Lower lobe of right lung (tissue), 2 donors: ENCODE results near the gene SMIM1. TPM values are rescaled to one million over a fixed set of nuclear protein-coding genes. Genes with fewer than 3 reads are reported as not detected.
"Not testable (repeated sequence)": the region's sequence is repeated elsewhere in the genome, so short reads cannot be mapped to it uniquely, and the experiment has no call there.

Experiments
- ATAC-seq, 2 donors: fragments of 200-7000 bp; cut with Tn5 transposase; one replicate each; pipeline ENCODE4 v1.9.1; 2020 to 2022; ENCODE audit warnings: mild to moderate bottlenecking in 2 of 2, moderate library complexity in 2 of 2
- DNase-seq: peaks from one replicate; pipeline ENCODE4 v3.0.0-alpha.2; 2020
- H3K27ac ChIP-seq: fragments of 200-600 bp; one replicate; pipeline ENCODE4 v1.8.0; 2022
- H3K27me3 ChIP-seq: fragments of 200-600 bp; one replicate; pipeline ENCODE4 v1.8.0; 2022; ENCODE audit warnings: low read depth
- H3K36me3 ChIP-seq: fragments of 200-600 bp; one replicate; pipeline ENCODE4 v1.8.0; 2022; ENCODE audit warnings: mild to moderate bottlenecking
- H3K4me1 ChIP-seq: fragments of 200-600 bp; one replicate; pipeline ENCODE4 v1.8.0; 2022
- H3K4me3 ChIP-seq: fragments of 200-600 bp; one replicate; pipeline ENCODE4 v1.8.0; 2022; ENCODE audit warnings: mild to moderate bottlenecking
- H3K9me3 ChIP-seq: fragments of 200-600 bp; one replicate; pipeline ENCODE4 v1.8.0; 2022
- CTCF ChIP-seq: fragments of 200-600 bp; IDR thresholded peaks from one replicate; pipeline ENCODE4 v1.8.0; 2022; ENCODE audit warnings: antibody characterized with exemption, mild to moderate bottlenecking
- intact Hi-C: fragments of 100-400 bp; cut with DNase I; formaldehyde crosslinking; loops from one replicate; pipeline ENCODE4 v1.11.0; 2022
- total RNA-seq: library from RNA; stranded (reverse); fragmentation: NEBNext Ultra II Directional; extraction: Animal tissue kit (Norgen Biotek cat#: 25700); gene quantifications from one replicate; pipeline ENCODE4 v1.2.1, GENCODE V29; 2021
- donor health status: DM: no; HTN: yes; CAD: no; lungs with severe emphysema.

SMIM1 gene
- total RNA-seq, 1 donor from 2014 or later: 8.5 TPM

DNA sequence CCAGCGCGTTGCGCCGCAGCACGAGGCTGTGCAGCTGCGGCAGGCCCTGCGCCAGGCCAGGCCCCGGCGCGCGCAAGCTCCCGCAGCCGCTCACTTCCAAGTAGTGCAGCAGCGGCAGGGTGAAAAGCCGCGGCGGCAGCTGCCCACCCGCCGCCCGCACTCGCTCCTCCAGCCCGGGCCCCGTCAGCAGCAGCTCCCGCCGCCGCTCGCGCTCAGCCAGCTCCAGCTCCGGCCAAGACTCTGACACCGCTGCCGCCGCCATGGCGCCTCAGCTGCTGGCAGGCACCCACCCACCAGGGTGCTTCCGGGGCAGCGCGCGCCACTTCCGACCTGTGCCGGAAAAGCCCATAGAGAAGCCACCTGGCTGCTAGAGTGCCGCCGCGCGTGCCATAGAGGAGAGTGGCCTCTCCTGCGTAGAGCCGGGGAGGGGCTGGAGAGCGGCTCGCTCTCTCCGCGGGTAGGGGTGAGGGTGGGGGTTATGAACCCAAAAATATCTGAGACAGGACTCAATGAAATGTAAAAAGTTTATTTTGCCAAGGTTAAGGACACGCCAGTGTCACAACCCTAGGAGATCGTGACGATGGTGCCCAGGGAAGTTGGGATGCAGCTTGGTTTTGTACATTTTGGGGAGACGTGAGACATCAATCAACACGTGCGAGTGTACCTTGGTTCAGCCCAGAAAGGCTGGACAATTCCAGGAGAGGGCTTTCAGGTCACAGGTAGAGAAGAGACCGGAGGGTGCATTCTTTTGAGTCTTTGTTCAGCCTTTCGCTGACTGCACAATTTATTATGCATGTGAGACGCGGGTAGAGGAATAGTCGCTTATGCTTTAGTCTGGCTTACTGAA lies 23.9 kb downstream of the SMIM1 start, which contains the start of gene LRRC47:
TSS of gene LRRC47 (minus strand) at position 284 of the 847 bp plus-strand sequence. CDS start at position 262, 22 bp downstream.
- TF ChIP-seq CTCF: no peak
- Histone ChIP-seq H3K9me3 (no peaks in the 10 kb centered on the region), H3K27ac (peak within 1 kb of the TSS; percentile 80), H3K4me3 (peak within 1 kb of the TSS; percentile 72), H3K36me3 (peaks cover 10% of the 10 kb centered on the region), H3K27me3 (no peaks in the 10 kb centered on the region), H3K4me1 (peaks cover 36% of the 10 kb centered on the region)
- peak; percentile 98 for DNase-seq
- peak; percentile 100 for ATAC-seq
- intact Hi-C loops: no loop called here

- intact Hi-C loops: no loop called here
- no peaks in the 10 kb centered on the region for H3K27me3 ChIP-seq
- ATAC-seq (no peak), DNase-seq (peak; percentile 23)
- no peak for TF ChIP-seq CTCF
- no peak overlapping the region for H3K27ac ChIP-seq
- no peak overlapping the region for H3K4me3 ChIP-seq
- no peaks in the 10 kb centered on the region for H3K36me3 ChIP-seq
- peaks cover 10% of the 10 kb centered on the region for H3K4me1 ChIP-seq
- no peaks in the 10 kb centered on the region for H3K9me3 ChIP-seq
These were observed 27.6 kb downstream of the SMIM1 start for GRCh38 chr1:3799976-3800685.

- H3K27me3 ChIP-seq, ATAC-seq, H3K36me3 ChIP-seq, H3K27ac ChIP-seq, intact Hi-C loops, H3K4me3 ChIP-seq, H3K4me1 ChIP-seq, DNase-seq, H3K9me3 ChIP-seq: not testable (repeated sequence)
These were observed 28.2 kb downstream of the SMIM1 start for GRCh38 chr1:3800795-3801194.

DNA sequence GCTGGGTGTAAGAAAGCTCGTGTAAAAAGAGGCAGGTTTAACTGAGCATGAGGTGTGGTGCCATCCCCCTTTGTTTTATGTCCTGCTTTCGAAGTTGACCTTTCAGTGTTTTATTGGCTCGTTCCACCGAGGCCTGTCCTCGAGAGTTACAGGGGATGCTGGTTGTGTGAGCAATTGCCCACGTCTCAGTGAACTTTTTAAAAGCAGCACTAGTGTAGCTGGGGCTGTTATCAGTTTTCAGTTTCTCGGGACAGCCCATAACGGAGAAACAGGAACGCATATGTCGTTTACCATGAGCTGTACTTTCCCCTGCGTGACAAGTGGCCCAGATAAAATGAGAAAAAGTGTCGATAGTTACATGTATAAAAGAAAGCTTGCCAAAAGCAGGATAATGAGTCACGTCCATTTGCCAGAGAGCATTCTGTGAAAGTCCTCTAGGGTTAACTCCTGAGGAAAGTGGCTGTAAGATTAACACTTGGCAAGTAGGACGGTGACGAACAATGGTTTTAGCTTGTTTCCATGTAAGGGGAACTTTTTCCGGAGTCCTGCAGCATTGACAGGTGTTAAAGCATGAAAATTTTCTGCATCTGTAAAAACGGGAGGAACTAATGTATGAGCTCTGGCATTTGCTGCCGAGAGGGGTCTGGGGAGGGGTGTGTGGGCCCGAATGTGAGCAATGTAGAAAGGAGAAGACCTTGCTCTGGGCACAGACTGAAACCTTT lies 31.5 kb downstream of the SMIM1 start:
- Histone ChIP-seq H3K9me3 (no peaks in the 10 kb centered on the region), H3K4me3 (no peak overlapping the region), H3K27me3 (no peaks in the 10 kb centered on the region), H3K4me1 (no peaks in the 10 kb centered on the region), H3K27ac (no peak overlapping the region), H3K36me3 (no peaks in the 10 kb centered on the region)
- ATAC-seq (no peak), DNase-seq (no peak)
- intact Hi-C loops: no loop called here
- no peak for TF ChIP-seq CTCF

GRCh38 chr1:3804627-3804944 lies 32.0 kb downstream of the SMIM1 start:
- H3K27me3 ChIP-seq, intact Hi-C loops, H3K4me3 ChIP-seq, DNase-seq, H3K9me3 ChIP-seq, ATAC-seq, H3K36me3 ChIP-seq, H3K27ac ChIP-seq, H3K4me1 ChIP-seq: not testable (repeated sequence)

- H3K36me3 ChIP-seq: no peaks in the 10 kb centered on the region
- no peak overlapping the region for H3K4me3 ChIP-seq
- ATAC-seq (no peak), DNase-seq (peak; percentile 6)
- no peaks in the 10 kb centered on the region for H3K9me3 ChIP-seq
- no peaks in the 10 kb centered on the region for H3K27me3 ChIP-seq
- H3K4me1 ChIP-seq: no peaks in the 10 kb centered on the region
- intact Hi-C loops: no loop called here
- H3K27ac ChIP-seq: no peak overlapping the region
- TF ChIP-seq CTCF: no peak
These were observed 32.5 kb downstream of the SMIM1 start for GRCh38 chr1:3805038-3805437.
